ENCODE measurements around the gene LRRC4B.

The LRRC4B gene

DNA sequence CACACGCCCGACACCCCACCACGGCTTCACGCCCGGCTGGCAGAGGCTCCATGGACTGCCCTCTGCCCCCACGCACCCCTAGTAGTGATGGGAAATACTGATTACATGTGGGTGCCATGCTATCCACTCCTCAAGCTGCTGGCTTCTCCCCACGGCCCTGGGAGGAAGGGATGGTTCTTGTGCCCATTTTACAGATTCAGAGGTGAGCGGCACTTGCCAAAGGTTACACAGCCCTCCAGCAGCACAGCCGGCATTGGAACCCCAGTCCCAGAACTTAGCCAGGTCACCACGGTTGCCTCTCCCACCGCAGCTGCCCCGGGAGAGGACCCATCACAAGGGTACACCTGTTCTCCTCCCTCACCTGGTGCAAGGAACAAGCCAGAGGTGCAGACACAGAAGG lies 13.2 kb downstream of the LRRC4B start:
- in situ Hi-C loops (cut with HindIII; ENCODE audit: low pct_unique_long_range_greater_than_20kb, low sequenced_read_pairs): no loop called here
- TF ChIP-seq JUND (IDR thresholded peaks at IDR 0.05; ENCODE audit: low read depth): no peak
- no peak for DNase-seq (ENCODE audit: low read depth in 1 of 2, low spot score in 1 of 2)

DNA sequence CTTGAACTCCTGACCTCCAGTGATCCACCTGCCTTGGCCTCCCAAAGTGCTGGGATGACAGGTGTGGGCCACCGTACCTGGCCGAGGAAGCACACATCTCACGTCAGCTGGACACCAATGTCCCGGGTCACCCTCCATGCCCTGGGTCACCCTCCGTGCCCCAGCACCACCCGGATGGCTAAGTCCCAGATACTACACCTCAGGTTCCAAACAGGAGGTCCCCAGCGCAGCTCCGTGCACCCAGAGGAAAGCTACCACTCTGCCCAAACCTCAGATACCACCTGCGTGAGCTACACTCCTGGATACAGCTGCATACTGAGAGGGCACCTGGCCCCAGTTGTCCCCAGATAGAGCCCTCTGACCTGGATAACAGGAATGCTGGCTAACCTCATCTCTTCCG lies 14.0 kb downstream of the LRRC4B start:
- in situ Hi-C loops (cut with HindIII; ENCODE audit: low pct_unique_long_range_greater_than_20kb, low sequenced_read_pairs): no loop called here
- TF ChIP-seq JUND (IDR thresholded peaks at IDR 0.05; ENCODE audit: low read depth): no peak
- no peak for DNase-seq (ENCODE audit: low read depth in 1 of 2, low spot score in 1 of 2)

DNA sequence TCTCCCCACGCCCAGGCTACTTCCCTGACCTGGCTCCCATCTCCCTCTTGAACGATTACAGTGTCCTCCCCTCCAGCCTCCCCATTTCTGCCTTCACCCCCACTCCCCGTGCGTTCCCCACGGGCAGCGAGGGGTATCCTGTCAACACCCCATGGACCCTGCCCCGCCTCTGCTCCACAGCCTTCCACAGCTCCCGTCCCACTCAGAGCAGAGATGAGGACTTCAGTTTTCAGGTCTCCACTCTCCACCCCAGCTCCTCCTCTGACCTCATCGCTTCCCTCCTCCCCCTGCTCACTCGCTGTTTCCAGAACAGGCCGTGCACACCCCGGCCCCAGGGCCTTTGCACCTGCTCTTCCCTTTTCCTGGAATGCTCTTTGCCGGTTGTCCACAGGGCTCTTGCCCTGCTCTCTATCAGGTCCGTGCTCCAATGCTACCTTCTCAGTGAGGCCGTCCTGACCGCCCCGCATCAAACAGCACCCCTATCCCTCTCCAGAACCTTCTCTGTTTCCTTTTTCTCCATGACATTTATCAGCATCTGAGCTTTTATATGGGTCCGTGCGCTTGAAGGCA lies 15.0 kb downstream of the LRRC4B start:
- no peak for TF ChIP-seq JUND (IDR thresholded peaks at IDR 0.05; ENCODE audit: low read depth)
- in situ Hi-C loops (cut with HindIII; ENCODE audit: low pct_unique_long_range_greater_than_20kb, low sequenced_read_pairs): no loop called here
- no peak for DNase-seq (ENCODE audit: low read depth in 1 of 2, low spot score in 1 of 2)

DNA sequence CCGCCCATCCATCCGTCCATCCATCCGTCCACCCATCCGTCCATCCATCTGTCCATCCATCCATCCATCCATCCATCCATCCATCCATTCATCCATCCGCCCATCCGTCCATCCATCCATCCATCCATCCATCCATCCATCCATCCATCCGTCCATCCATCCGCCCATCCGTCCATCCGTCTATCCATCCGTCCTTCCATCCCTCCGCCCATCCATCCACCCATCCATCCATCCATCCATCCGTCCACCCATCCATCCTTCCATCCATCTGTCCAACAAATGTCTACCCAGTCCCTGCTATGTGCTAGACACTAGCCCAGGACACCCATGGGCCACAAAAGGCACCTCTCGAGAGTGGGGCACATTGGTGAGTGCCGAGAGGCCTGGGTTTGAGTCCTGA lies 15.7 kb downstream of the LRRC4B start:
- no peak for TF ChIP-seq JUND (IDR thresholded peaks at IDR 0.05; ENCODE audit: low read depth)
- in situ Hi-C loops (cut with HindIII; ENCODE audit: low pct_unique_long_range_greater_than_20kb, low sequenced_read_pairs): no loop called here
- DNase-seq (ENCODE audit: low read depth in 1 of 2, low spot score in 1 of 2): no peak

DNA sequence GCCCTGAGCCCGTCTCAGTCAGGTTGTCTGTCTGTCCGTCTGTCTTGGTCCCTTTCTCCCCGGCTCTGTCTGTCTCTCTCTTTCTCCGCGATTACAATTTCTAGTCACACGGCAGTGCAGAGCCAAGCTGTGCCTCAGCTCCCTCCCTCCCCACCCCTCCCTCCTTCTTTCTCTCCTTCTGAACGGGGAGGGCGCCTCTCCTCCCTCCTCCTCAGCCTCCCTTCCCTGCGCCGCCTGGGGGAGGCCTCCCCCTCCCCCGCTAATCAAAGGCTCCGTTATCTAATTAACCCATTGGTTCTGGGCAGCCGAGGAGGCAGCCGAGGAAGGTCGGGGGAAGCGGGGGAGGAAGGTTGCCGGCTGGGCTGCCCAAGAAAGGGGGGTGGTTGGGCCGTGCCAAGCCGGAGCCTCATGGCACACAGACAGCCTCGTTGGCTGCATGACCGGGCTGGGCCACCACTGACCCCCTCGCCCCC lies 16.5 kb downstream of the LRRC4B start:
- peak in 1 of 2 experiments; percentile 24 for DNase-seq (ENCODE audit: low read depth in 1 of 2, low spot score in 1 of 2)
- TF ChIP-seq JUND (IDR thresholded peaks at IDR 0.05; ENCODE audit: low read depth): no peak
- in situ Hi-C loops (cut with HindIII; ENCODE audit: low pct_unique_long_range_greater_than_20kb, low sequenced_read_pairs): no loop called here

DNA sequence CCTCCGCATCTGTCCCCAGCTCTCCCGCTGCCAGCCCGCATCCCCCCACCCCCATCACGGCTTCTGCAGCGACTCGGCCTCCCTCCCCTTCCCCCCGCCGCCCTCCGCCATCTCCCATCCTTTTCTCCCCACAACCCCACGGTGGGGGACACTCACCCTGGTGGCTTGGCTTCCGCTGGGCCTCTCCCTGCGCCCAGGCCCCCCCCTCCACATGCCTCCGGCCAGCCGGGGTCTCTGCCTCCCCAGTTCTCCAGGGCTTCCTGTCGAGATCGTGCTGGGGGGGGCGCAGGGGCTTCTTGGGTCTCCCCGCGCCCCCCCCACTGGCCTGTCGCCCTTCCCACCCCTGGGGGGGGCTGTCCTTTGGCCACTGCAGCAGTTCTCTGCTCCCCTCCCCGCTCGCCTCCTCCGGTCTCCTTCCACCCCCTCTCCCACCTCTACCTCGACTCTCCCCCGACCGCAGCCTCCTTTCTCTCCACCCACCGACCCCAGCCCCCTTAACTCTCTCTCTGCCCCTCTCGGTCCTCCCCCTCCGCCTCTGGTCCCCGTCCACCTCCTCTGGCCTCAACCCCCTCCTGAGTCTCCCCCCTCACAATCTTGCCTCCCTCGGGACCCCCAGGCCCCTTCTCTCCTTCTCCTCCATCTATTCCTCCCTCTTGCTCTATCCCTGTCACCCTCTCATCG lies 17.1 kb downstream of the LRRC4B start:
- no peak for TF ChIP-seq JUND (IDR thresholded peaks at IDR 0.05; ENCODE audit: low read depth)
- DNase-seq (ENCODE audit: low read depth in 1 of 2, low spot score in 1 of 2): no peak
- in situ Hi-C loops (cut with HindIII; ENCODE audit: low pct_unique_long_range_greater_than_20kb, low sequenced_read_pairs): no loop called here

DNA sequence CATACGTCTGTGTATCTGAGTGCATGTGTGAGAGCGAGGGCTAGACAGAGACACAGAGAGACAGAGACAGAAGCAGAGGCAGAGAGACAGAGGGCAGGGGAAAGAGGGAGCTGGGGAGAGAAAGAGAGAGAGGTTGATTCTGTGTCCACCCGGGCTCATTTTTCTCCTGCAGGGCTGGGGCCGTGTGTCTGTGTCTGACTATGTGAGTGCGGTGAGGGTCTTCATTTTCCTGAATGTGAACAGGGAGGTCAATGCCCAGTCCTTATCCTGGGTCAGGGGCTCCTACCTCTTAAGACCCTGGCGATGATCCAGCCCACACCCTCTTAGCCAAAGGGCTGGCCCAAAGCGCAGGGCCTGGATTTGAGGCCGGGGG lies 17.7 kb downstream of the LRRC4B start:
- no peak for DNase-seq (ENCODE audit: low read depth in 1 of 2, low spot score in 1 of 2)
- in situ Hi-C loops (cut with HindIII; ENCODE audit: low pct_unique_long_range_greater_than_20kb, low sequenced_read_pairs): no loop called here
- TF ChIP-seq JUND (IDR thresholded peaks at IDR 0.05; ENCODE audit: low read depth): no peak

DNA sequence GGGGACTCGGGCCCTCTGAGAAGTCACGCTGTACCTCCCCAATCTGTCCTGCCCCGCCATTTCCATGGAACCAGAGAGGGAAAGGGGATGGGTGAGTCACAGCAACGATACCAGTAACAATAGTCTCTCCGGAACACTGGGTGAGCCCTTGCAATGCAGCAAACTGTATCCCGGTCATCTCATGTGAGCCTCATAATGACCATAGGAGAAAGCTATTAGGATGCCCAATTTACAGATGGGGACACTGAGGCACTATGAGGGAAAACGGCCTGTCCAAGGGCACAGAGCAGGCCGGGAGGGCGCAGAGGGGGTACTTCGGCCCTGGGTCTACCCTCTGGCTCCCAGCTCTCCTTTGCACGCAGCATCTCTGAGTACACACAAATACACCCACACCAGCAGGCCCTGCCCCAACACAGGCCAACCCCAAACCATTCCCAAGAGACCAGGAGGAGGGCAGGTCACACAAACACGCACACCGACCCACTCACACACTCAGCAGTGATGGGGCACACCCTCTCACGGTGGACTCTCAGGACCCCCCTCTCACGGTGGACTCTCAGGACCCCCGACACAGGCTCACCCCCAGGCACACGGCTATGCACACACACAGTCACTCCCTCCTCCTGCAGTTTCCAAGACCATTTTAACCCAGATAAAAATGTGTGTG lies 18.2 kb downstream of the LRRC4B start:
- in situ Hi-C loops (cut with HindIII; ENCODE audit: low pct_unique_long_range_greater_than_20kb, low sequenced_read_pairs): no loop called here
- no peak for TF ChIP-seq JUND (IDR thresholded peaks at IDR 0.05; ENCODE audit: low read depth)
- DNase-seq (ENCODE audit: low read depth in 1 of 2, low spot score in 1 of 2): no peak

DNA sequence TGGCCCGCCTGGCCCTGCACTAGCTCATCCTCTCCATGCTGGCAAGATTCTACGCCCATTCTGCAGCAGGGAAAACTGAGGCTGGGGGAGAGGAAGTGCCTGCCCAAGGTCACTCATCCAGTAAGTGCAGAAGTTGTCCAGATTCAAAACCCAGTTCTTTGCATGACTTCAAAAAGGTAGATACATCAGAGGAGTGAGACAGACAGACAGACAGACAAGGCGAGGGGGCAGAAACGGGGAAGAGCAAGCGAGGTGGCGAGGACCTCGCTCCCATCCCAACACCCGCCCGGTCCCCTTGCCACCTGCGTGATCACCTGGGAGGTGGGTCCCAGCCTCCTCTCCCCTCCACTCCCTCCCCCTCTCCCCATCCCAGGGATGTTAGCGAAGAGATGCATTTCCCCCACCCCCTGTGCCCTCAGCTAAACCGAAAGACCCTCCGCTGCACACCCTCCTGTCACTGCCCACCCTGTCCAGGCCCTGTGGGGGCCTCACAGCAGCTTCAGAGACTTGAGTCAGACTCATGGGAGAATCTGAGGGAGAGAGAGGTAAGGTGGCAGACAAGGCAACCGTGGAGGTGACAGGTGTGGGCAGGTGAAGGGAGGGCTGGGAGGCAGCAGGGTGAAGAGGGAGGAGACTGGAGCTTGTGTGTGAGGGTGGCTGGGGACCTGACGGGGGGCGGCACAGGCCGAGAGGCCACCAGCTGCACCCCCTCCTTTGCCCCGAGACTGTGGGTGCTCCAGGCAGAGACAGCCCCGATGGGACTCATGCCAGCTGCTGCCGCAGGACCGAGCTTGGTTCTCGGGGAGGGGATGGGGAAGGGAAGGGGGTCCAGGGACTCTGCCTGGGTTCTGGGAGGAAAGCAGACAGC lies 18.9 kb downstream of the LRRC4B start:
- in situ Hi-C loops (cut with HindIII; ENCODE audit: low pct_unique_long_range_greater_than_20kb, low sequenced_read_pairs): no loop called here
- TF ChIP-seq JUND (IDR thresholded peaks at IDR 0.05; ENCODE audit: low read depth): no peak
- no peak for DNase-seq (ENCODE audit: low read depth in 1 of 2, low spot score in 1 of 2)

DNA sequence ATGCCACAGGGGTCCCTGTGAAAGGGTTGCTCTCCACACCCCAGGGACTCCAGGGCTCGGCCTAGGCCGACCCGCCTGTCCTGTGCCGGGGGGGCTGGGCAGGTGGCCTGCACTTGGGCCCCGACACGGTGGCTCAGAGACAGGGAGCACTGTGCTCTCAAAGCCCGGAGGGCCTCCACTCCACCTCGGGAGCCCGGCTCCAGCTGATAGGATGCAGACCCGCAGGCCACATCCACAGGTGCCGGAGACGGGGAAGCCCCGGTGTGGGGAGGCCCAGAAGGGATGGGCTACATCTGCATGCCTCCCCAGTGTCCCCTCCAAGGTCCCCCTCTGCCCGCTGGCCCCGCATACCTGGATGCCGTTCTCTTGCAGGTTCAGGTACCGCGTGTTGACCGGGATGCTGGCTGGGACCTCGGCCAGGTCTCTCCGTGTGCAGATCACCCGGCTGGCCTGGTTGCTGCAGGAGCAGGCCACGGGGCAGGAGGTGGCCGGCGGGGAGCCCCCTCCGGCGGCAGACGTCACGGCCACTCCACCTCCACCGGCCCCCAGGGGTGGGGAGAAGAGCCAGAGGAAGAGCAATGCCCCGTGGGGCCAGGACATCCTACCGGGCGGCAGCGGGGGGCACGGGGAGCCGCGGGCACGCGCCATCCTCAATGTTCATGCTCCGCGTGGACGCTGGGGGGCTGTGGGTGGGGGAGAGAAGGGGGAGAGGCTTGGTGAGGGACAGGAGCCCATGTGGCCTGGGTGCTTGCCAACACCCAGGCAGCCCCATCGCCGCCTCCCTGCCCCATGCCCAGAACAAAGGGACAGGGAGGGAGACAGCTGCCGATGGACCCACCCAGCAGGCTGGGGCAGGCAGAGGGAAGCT lies 19.8 kb downstream of the LRRC4B start:
- in situ Hi-C loops (cut with HindIII; ENCODE audit: low pct_unique_long_range_greater_than_20kb, low sequenced_read_pairs): no loop called here
- DNase-seq (ENCODE audit: low read depth in 1 of 2, low spot score in 1 of 2): no peak
- TF ChIP-seq JUND (IDR thresholded peaks at IDR 0.05; ENCODE audit: low read depth): no peak

DNA sequence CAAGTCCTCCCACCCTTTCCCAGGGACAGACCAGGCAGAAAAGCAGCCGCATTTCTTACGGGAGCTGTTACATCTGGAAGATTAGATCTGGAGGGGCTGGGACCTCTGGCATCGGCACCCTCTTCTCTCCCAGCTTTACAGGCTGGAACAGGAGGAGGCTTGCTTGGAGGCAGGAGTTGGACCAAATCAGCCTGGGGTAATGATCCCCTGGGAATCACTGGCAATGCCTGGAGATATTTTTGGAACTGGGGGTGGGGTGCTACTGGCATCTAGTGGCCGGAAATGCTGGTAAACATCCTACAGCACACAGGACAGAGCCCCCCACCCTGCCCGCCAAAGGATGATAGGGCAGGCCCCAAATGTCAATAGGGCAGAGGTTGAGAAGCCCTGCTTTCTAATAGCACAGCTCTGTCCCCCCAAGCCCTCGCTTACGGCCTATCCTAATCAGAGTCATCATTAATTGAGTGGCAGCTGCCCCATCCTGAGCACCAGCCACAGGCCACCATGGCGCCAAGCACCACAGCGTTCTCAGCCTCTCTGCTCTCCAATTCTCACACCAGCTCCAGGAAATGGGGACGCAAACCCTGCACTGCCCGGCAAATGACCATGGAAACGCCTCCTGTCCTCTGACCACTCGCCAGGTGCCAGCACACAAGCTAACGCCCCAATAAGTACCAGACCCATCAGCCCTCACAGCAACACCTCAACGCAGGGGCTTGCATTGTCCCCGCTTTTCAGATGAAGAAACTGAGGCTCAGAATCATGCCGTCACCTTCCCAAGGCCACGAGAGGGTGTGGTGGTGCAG lies 20.6 kb downstream of the LRRC4B start:
- in situ Hi-C loops (cut with HindIII; ENCODE audit: low pct_unique_long_range_greater_than_20kb, low sequenced_read_pairs): no loop called here
- no peak for TF ChIP-seq JUND (IDR thresholded peaks at IDR 0.05; ENCODE audit: low read depth)
- DNase-seq (ENCODE audit: low read depth in 1 of 2, low spot score in 1 of 2): no peak
